ENCODE measurements around the gene KAZALD1.

KAZALD1 gene

DNA sequence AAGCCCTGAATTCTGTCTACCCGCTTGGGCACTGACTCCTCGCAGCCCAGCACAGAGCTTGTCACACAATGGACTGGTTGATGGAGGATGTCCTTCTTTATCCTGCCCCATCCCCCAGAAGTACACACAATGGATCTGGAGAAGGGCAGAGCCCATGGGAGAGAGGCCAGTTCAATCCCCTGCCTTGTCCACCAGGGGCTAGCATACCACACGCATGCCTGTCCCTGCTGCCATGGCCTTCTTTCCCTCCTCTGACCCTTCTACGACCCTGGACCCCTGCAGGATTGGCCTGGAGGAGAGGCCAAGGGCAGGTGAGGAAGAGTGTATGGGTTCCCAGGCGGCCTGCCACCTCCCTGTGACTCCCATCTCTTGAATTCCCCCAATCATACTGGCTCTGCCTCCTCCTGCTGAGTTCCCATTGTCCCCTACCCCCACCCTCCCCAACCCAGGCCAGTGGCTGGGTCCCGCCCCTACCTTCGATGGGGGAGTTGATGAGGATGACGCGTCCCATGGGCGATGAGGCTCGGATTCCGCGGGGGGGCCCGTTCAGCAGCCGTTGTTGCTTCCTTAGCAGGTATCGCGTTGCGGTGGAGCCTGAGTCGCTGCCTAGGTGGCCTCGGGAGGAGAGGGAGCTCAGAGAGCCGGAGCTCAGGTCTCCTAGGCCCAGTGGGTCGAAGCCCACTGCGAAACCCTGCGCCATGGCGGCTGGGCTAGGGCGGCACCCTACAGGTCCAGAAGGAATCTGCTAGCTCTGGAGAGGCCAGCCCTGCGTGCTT is 32.1 kb upstream of the KAZALD1 start:
- Histone ChIP-seq H3K4me3 (ENCODE audit: low read depth, low read length, poor library complexity, severe bottlenecking) (no peak overlapping the region), H3K36me3 (ENCODE audit: insufficient read depth, low read length) (no peaks in the 10 kb centered on the region), H2AFZ (ENCODE audit: low read length) (no peak overlapping the region), H3F3A (ENCODE audit: insufficient read depth, low read length) (no peaks in the 10 kb centered on the region), H3K9me3 (ENCODE audit: low read length) (no peaks in the 10 kb centered on the region), H3K79me2 (ENCODE audit: insufficient read depth, low read length) (no peaks in the 10 kb centered on the region), H3K27me3 (ENCODE audit: insufficient read depth, low read length) (0 out of 2 replicates have a peak, but pooled peaks cover 4% of the 10 kb centered on the region), H3K27ac (ENCODE audit: low read depth, low read length, poor library complexity, severe bottlenecking) (no peak overlapping the region), H3K9ac (ENCODE audit: low read length) (no peak overlapping the region), H4K20me1 (ENCODE audit: insufficient read depth, low read length) (no peaks in the 10 kb centered on the region), H3K4me1 (ENCODE audit: insufficient read depth, low read length, severe bottlenecking) (peaks cover 10% of the 10 kb centered on the region), H3K9me2 (ENCODE audit: low read depth, low read length) (no peaks in the 10 kb centered on the region), H3K4me2 (ENCODE audit: low read length) (no peak overlapping the region)
- no peak for TF ChIP-seq EZH2 (IDR thresholded peaks at IDR 0.05; ENCODE audit: borderline replicate concordance, low read length)

DNA sequence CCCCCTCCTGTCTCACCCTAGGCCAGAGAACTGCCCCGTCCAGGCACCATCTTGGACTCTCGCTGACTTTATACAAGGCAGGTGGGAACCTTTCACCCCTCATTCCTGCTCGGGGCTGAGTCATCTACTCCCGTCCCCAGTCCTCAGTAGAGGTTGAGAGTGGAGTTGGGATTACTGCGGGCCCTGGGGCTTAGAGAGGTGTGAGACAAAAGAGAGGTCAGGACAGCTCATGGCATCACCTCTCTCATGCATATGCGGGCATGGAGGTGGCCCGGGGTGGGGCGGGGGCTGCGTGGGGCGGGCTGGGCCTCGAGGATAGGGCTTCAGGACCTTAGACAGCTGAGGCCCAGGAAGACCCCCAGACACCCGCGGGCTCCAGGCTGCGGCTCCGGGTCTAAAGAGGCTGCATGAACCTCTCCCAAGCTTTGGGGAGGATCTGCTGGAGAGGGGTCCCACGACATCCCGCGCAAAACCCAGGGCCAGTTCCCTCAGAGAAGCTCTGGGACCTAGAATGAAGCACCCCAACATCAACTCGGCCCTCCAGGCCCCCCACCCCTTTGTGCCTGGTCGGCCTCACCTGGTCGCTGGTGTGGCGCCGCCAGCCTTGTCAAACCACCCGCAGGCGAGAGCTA is 31.2 kb upstream of the KAZALD1 start:
- Histone ChIP-seq H3K27ac (ENCODE audit: low read depth, low read length, poor library complexity, severe bottlenecking) (no peak overlapping the region), H2AFZ (ENCODE audit: low read length) (no peak overlapping the region), H3K4me1 (ENCODE audit: insufficient read depth, low read length, severe bottlenecking) (peaks cover 10% of the 10 kb centered on the region)

DNA sequence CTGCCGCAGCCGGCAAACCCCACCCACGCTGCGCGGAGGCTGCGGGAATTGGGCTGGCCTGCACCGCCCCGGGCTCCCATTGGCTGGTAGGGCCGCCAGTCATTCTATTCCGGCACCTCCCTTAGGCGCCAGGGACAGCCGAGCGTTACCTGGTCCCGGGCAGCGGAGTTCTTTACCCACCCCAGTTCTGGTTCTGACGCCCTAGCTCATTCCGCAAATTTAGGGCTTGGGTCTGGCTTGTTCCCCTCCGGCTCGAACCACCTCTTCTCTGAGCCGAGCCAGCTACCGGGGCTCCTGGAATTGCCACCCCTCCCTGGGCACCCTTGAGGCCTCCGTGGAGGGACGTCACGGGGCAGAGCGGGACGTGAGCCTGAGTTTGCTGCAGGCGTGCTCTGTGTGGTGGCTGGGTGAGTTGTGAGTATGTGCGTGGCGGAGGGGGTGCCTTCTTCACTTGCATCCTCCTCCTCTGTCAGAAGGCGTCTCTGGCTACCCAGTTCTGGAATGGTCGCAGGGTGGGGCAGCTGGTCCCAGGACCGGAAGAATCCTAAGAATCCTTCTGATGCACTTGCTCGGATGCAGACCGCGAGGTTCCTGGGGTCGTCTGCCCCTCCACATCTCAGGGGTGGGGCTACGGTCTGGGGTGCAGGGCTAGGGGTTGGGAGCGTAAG is 30.5 kb upstream of the KAZALD1 start, which contains the start of the genes PDZD7 and SFXN3:
Gene PDZD7 (minus strand): TSS at position 2 of the 668 bp plus-strand sequence. CDS start 910 bp downstream, outside the sequence.
Gene SFXN3 (plus strand): TSS at position 107 of the 668 bp plus-strand sequence. CDS start 3,461 bp downstream, outside the sequence.
- Histone ChIP-seq H3K4me3 (ENCODE audit: low read depth, low read length, poor library complexity, severe bottlenecking) (peak within 1 kb of the TSS; percentile 53), H3K79me2 (ENCODE audit: insufficient read depth, low read length) (no peaks in the 10 kb centered on the region), H3K9me3 (ENCODE audit: low read length) (no peaks in the 10 kb centered on the region), H3K9ac (ENCODE audit: low read length) (no peak within 1 kb of the TSS; the same call in 1 of the 2 replicates), H2AFZ (ENCODE audit: low read length) (no peak within 1 kb of the TSS), H3K4me2 (ENCODE audit: low read length) (peak within 1 kb of the TSS; percentile 58), H3K27me3 (ENCODE audit: insufficient read depth, low read length) (0 out of 2 replicates have a peak, but pooled peaks cover 4% of the 10 kb centered on the region), H3K27ac (ENCODE audit: low read depth, low read length, poor library complexity, severe bottlenecking) (no peak within 1 kb of the TSS), H3K36me3 (ENCODE audit: insufficient read depth, low read length) (no peaks in the 10 kb centered on the region), H4K20me1 (ENCODE audit: insufficient read depth, low read length) (no peaks in the 10 kb centered on the region), H3K9me2 (ENCODE audit: low read depth, low read length) (no peaks in the 10 kb centered on the region), H3K4me1 (ENCODE audit: insufficient read depth, low read length, severe bottlenecking) (peaks cover 10% of the 10 kb centered on the region), H3F3A (ENCODE audit: insufficient read depth, low read length) (no peaks in the 10 kb centered on the region)
- TF ChIP-seq EZH2 (IDR thresholded peaks at IDR 0.05; ENCODE audit: borderline replicate concordance, low read length): no peak
- TF ChIP-seq, protein P1, sequence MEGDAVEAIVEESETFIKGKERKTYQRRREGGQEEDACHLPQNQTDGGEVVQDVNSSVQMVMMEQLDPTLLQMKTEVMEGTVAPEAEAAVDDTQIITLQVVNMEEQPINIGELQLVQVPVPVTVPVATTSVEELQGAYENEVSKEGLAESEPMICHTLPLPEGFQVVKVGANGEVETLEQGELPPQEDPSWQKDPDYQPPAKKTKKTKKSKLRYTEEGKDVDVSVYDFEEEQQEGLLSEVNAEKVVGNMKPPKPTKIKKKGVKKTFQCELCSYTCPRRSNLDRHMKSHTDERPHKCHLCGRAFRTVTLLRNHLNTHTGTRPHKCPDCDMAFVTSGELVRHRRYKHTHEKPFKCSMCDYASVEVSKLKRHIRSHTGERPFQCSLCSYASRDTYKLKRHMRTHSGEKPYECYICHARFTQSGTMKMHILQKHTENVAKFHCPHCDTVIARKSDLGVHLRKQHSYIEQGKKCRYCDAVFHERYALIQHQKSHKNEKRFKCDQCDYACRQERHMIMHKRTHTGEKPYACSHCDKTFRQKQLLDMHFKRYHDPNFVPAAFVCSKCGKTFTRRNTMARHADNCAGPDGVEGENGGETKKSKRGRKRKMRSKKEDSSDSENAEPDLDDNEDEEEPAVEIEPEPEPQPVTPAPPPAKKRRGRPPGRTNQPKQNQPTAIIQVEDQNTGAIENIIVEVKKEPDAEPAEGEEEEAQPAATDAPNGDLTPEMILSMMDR (IDR thresholded peaks at IDR 0.05; ENCODE audit: low read length): no peak

More for the DNA sequence above, 31.2 kb upstream of the KAZALD1 start:
- Histone ChIP-seq H3K79me2 (ENCODE audit: insufficient read depth, low read length) (no peaks in the 10 kb centered on the region), H3K4me3 (ENCODE audit: low read depth, low read length, poor library complexity, severe bottlenecking) (peak overlapping the region; percentile 53), H3K4me2 (ENCODE audit: low read length) (peak overlapping the region; percentile 58), H3K36me3 (ENCODE audit: insufficient read depth, low read length) (no peaks in the 10 kb centered on the region), H3K27me3 (ENCODE audit: insufficient read depth, low read length) (0 out of 2 replicates have a peak, but pooled peaks cover 4% of the 10 kb centered on the region), H3K9ac (ENCODE audit: low read length) (no peak overlapping the region), H4K20me1 (ENCODE audit: insufficient read depth, low read length) (no peaks in the 10 kb centered on the region), H3K9me2 (ENCODE audit: low read depth, low read length) (no peaks in the 10 kb centered on the region), H3K9me3 (ENCODE audit: low read length) (no peaks in the 10 kb centered on the region), H3F3A (ENCODE audit: insufficient read depth, low read length) (no peaks in the 10 kb centered on the region)
- TF ChIP-seq, protein P1 (IDR thresholded peaks at IDR 0.05; ENCODE audit: low read length): no peak
- no peak for TF ChIP-seq EZH2 (IDR thresholded peaks at IDR 0.05; ENCODE audit: borderline replicate concordance, low read length)

All from OCI-LY1 (cell line).